Endothelial cell of umbilical vein (primary cell): ENCODE data around the gene SCGB3A1. TPM values are rescaled to one million over a fixed set of nuclear protein-coding genes. Genes with fewer than 3 reads are reported as not detected.

ENCODE experiments used
- BruUV-seq: library from RNA; stranded (reverse); fragments of 400-500 nt; replicated peaks from 2 replicates; lab custom pipeline; 2021; lab: Mats Ljungman, UMichigan
- CTCF ChIA-PET: fragments of 300-600, 350-600 bp; sonication (Branson Sonifier 250); formaldehyde crosslinking; loops from one replicate; lab custom pipeline; 2021; ENCODE audit warnings: antibody characterized with exemption, inconsistent platforms; lab: Charles Lee
- POLR2A ChIA-PET: fragments of 300-600, 350-600 bp; sonication (Branson Sonifier 250); formaldehyde crosslinking; loops from one replicate; lab custom pipeline; 2021; ENCODE audit warnings: antibody characterized with exemption, inconsistent platforms; lab: Charles Lee
- DNase-seq: peaks from one replicate; pipeline ENCODE4 v3.0.0-alpha.2; 2011; ENCODE audit warnings: low read depth, low spot score
- FAIRE-seq: peaks from 2 replicates; lab custom pipeline; 2011; peaks lifted over from hg19 to GRCh38; lab: Jason Lieb, UNC
- H2AFZ ChIP-seq: 2 replicates; pipeline ENCODE4 v1.6.0; 2012; ENCODE audit warnings: low read depth, low read length, control low read depth, inconsistent platforms
- H3K27ac ChIP-seq: 2 replicates; pipeline ENCODE4 v1.5.1; 2011; ENCODE audit warnings: low read depth, mild to moderate bottlenecking, control low read depth, low read length, moderate library complexity; ENCODE audit not compliant: insufficient read depth
- H3K27me3 ChIP-seq, 2 experiments: 2 replicates each; pipeline versions ENCODE4 v1.6.0 to v1.6.1; 2011; ENCODE audit warnings: low read length in 2 of 2, mixed read lengths in 1 of 2; ENCODE audit not compliant: control insufficient read depth in 2 of 2, insufficient read depth in 2 of 2
- H3K36me3 ChIP-seq, 2 experiments: 2 replicates in 1 of 2; 3 replicates in 1 of 2; pipeline ENCODE4 v1.5.1; 2011; ENCODE audit warnings: low read length in 2 of 2, mild to moderate bottlenecking in 1 of 2, moderate library complexity in 1 of 2; ENCODE audit not compliant: control insufficient read depth in 2 of 2, insufficient read depth in 2 of 2; ENCODE audit errors: extremely low read depth in 1 of 2
- H3K4me1 ChIP-seq: 3 replicates; pipeline ENCODE4 v1.5.1; 2011; ENCODE audit warnings: mild to moderate bottlenecking, low read length; ENCODE audit not compliant: control insufficient read depth, insufficient read depth; ENCODE audit errors: extremely low read depth
- H3K4me2 ChIP-seq: 2 replicates; pipeline ENCODE4 v1.6.1; 2011; ENCODE audit warnings: low read length, control low read depth, mixed read lengths; ENCODE audit not compliant: insufficient read depth
- H3K4me3 ChIP-seq, 3 experiments: fragments of 200-600 bp in 1 of 3; sonication (generic), shearing (Covaris generic) in 1 of 3; replicated peaks in 1 of 3; 2 replicates each; pipeline ENCODE4 v1.5.1; 2011 to 2016; ENCODE audit warnings: control low read depth in 3 of 3, low read length in 3 of 3, mild to moderate bottlenecking in 2 of 3, inconsistent platforms in 1 of 3, low read depth in 1 of 3, moderate library complexity in 1 of 3; ENCODE audit not compliant: insufficient read depth in 1 of 3
- H3K79me2 ChIP-seq: 2 replicates; pipeline ENCODE4 v1.6.0; 2012; ENCODE audit warnings: low read length, inconsistent platforms; ENCODE audit not compliant: control insufficient read depth, insufficient read depth
- H3K9ac ChIP-seq: replicated peaks from 2 replicates; pipeline ENCODE3; 2011; ENCODE audit warnings: low read length, control low read depth; ENCODE audit not compliant: insufficient read depth; ENCODE audit errors: extremely low read depth
- H3K9me1 ChIP-seq: replicated peaks from 3 replicates; pipeline ENCODE4 v1.6.0; 2011; ENCODE audit warnings: mild to moderate bottlenecking, low read length; ENCODE audit not compliant: control insufficient read depth, insufficient read depth; ENCODE audit errors: extremely low read depth
- H3K9me3 ChIP-seq: replicated peaks from 2 replicates; pipeline ENCODE4 v1.5.1; 2012; ENCODE audit warnings: low read length, inconsistent platforms; ENCODE audit not compliant: control insufficient read depth, insufficient read depth
- H4K20me1 ChIP-seq: replicated peaks from 2 replicates; pipeline ENCODE3; 2011; ENCODE audit warnings: mild to moderate bottlenecking, low read length; ENCODE audit not compliant: control insufficient read depth, insufficient read depth; ENCODE audit errors: extremely low read depth
- CTCF ChIP-seq, 2 donors: IDR thresholded peaks; 1 replicate in 1 of 2; 2 replicates in 1 of 2; pipeline ENCODE4 v1.5.1; 2011; ENCODE audit warnings: low read length in 2 of 2, mild to moderate bottlenecking in 2 of 2, moderate library complexity in 2 of 2, control low read depth in 1 of 2, inconsistent platforms in 1 of 2, low read depth in 1 of 2; ENCODE audit not compliant: insufficient read depth in 1 of 2; ENCODE audit errors: extremely low read depth in 1 of 2
- EZH2 ChIP-seq: IDR thresholded peaks from 2 replicates; pipeline ENCODE4 v1.6.1; 2012; ENCODE audit warnings: borderline replicate concordance, low read depth, mild to moderate bottlenecking, moderate library complexity, low read length, inconsistent platforms; ENCODE audit not compliant: severe bottlenecking
- FOS ChIP-seq: IDR thresholded peaks from 2 replicates; pipeline ENCODE4 v1.6.1; 2011; ENCODE audit warnings: mild to moderate bottlenecking, low read length, moderate library complexity, borderline replicate concordance; ENCODE audit not compliant: insufficient read depth
- GATA2 ChIP-seq: IDR thresholded peaks from 2 replicates; pipeline ENCODE4 v1.7.0; 2011; ENCODE audit warnings: low read depth, mild to moderate bottlenecking, moderate library complexity, mixed read lengths, low read length; ENCODE audit not compliant: insufficient read length, insufficient read depth
- JUN ChIP-seq: IDR thresholded peaks from 2 replicates; pipeline ENCODE4 v1.6.1; 2011; ENCODE audit warnings: borderline replicate concordance, low read depth; ENCODE audit not compliant: insufficient read length, insufficient read depth
- MYC ChIP-seq: IDR thresholded peaks from one replicate; pipeline ENCODE4 v1.6.1; 2011; ENCODE audit warnings: mild to moderate bottlenecking, low read depth, low read length
- POLR2A ChIP-seq: IDR thresholded peaks from 2 replicates; pipeline ENCODE4 v1.6.1; 2012; ENCODE audit warnings: low read depth, mild to moderate bottlenecking, control low read depth, low read length
- POLR2AphosphoS5 ChIP-seq: IDR thresholded peaks from 2 replicates; pipeline ENCODE4 v1.6.1; 2012; ENCODE audit warnings: low read depth, mild to moderate bottlenecking, control low read depth, low read length, moderate library complexity; ENCODE audit not compliant: insufficient read depth
- dilution Hi-C: fragments of 300-500 bp; cut with MboI; formaldehyde crosslinking; loops from one replicate; pipeline ENCODE4 v1.15.0; 2019; ENCODE audit warnings: low sequenced_read_pairs; ENCODE audit not compliant: extremely low pct_ligation_motif_present
- intact Hi-C: fragments of 100-400 bp; cut with micrococcal nuclease; formaldehyde crosslinking; loops from one replicate; pipeline ENCODE4 v1.10.0; 2022
- polyA plus RNA-seq, 4 experiments: library from polyadenylated mRNA; depleted of rRNA in 3 of 4; stranded (reverse) in 3 of 4; unstranded in 1 of 4; fragments of >200 nt; gene quantifications; 2 replicates each; pipeline versions ENCODE4 v1.2.1 to v1.2.3, GENCODE V29; 2011 to 2012; ENCODE audit warnings: missing spikeins in 1 of 4
- total RNA-seq: library from RNA; stranded (reverse); gene quantifications from 2 replicates; pipeline ENCODE4 v1.2.3, GENCODE V29; 2021
- TF ChIP-seq, protein P1 (sequence below): IDR thresholded peaks from 2 replicates; pipeline ENCODE4 v1.6.1; 2011; ENCODE audit not compliant: insufficient read depth, insufficient read length

The SCGB3A1 gene
- total and polyA plus RNA-seq, 2 donors (not counting 3 experiments of a cell fraction or from before 2014, with no cell fraction given): 0.73 TPM; not detected in 1

DNA sequence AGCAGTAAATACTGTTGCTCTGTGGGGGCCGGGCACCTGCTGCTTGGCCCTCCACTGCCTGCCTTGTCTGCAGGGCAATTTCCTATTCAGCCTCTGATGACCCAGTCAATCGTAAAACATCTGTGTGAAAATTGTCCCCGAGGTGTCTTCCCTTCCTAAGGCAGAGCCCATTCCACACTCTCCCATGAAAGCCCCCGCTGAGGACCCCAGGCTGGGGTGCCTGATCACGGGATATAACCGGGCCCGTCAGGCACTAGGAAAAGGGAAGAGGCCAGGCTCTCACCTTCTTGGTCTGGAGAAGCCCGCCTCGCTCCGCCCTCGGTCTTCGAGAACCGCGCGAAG lies 27.2 kb upstream of the SCGB3A1 start:
- BruUV-seq: no TSS peak
- peaks cover 0 to 20% of the 10 kb centered on the region in 2 experiments for H3K36me3 ChIP-seq
- dilution Hi-C loops (no loop called here), intact Hi-C loops (no loop called here)
- no peak overlapping the region for H3K4me3 ChIP-seq
- H2AFZ ChIP-seq: no peak overlapping the region
- H3K27ac ChIP-seq: no peak overlapping the region
- no peaks in the 10 kb centered on the region for H3K27me3 ChIP-seq
- TF ChIP-seq EZH2: no peak
- TF ChIP-seq FOS: no peak
- no peak for TF ChIP-seq GATA2
- TF ChIP-seq MYC: no peak
- TF ChIP-seq JUN: no peak
- TF ChIP-seq, protein P1, sequence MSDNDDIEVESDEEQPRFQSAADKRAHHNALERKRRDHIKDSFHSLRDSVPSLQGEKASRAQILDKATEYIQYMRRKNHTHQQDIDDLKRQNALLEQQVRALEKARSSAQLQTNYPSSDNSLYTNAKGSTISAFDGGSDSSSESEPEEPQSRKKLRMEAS: no peak
- TF ChIP-seq CTCF (IDR thresholded peaks at IDR 0.05; ENCODE audit: extremely low read depth in 1 of 2, insufficient read depth in 1 of 2, low read depth in 1 of 2, low read length in 2 of 2): no peak
- no peak for TF ChIP-seq POLR2AphosphoS5
- TF ChIP-seq POLR2A: no peak
- FAIRE-seq: no peak
- H3K9me3 ChIP-seq: no peaks in the 10 kb centered on the region
- DNase-seq: no peak
- peaks cover 1% of the 10 kb centered on the region for H3K4me1 ChIP-seq
- no peak overlapping the region for H3K9ac ChIP-seq
- H3K9me1 ChIP-seq: no peaks in the 10 kb centered on the region
- POLR2A ChIA-PET: no interaction called here
- no peaks in the 10 kb centered on the region for H3K79me2 ChIP-seq
- no peaks in the 10 kb centered on the region for H4K20me1 ChIP-seq
- CTCF ChIA-PET: interaction anchor here (1.0 to 1.6 kb wide), 5 partner anchors 12 to 34 kb away, joined by 3 to 8 read pairs (median 6); no protein-coding TSS in a partner anchor
- H3K4me2 ChIP-seq: no peak overlapping the region
